Measurements from ENCODE around the gene RAB40B. TPM values are rescaled to one million over a fixed set of nuclear protein-coding genes. Genes with fewer than 3 reads are reported as not detected.
"Not testable (repeated sequence)": the region's sequence is repeated elsewhere in the genome, so short reads cannot be mapped to it uniquely, and the experiment has no call there.

Gene RAB40B, protein sequence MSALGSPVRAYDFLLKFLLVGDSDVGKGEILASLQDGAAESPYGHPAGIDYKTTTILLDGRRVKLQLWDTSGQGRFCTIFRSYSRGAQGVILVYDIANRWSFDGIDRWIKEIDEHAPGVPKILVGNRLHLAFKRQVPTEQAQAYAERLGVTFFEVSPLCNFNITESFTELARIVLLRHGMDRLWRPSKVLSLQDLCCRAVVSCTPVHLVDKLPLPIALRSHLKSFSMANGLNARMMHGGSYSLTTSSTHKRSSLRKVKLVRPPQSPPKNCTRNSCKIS
- total RNA-seq (10 to 100 TPM; 11.8 to 16.4 TPM), polyA plus RNA-seq (ENCODE audit: insufficient read length in 2 of 2) (10 to 100 TPM; 27.2 to 32.3 TPM)
- long read RNA-seq, donor 1, transcript RAB40B-206 (6 exons, 3,859 nt): major isoform, 11 of 193 reads
- long read RNA-seq, donor 1, transcript RAB40B-211 (1 exons, 2,522 nt): minor isoform, 8 of 193 reads
- long read RNA-seq, donor 1, partial matches to known transcripts: 133 of 193 reads
- long read RNA-seq, donor 1, other reads (novel, unspliced or antisense): 37 of 193 reads
- long read RNA-seq, donor 2, partial matches to known transcripts: 0 of 9 reads
- long read RNA-seq, donor 2, other reads (novel, unspliced or antisense): 0 of 9 reads
- long read RNA-seq, donor 3, transcript RAB40B-206 (6 exons, 3,859 nt): major isoform, 7 of 11 reads
- long read RNA-seq, donor 3, partial matches to known transcripts: 0 of 11 reads
- long read RNA-seq, donor 3, other reads (novel, unspliced or antisense): 0 of 11 reads
- long read RNA-seq, donor 4, transcript RAB40B-211 (1 exons, 2,522 nt): major isoform, 12 of 25 reads
- long read RNA-seq, donor 4, transcript RAB40B-206 (6 exons, 3,859 nt): minor isoform, 11 of 25 reads
- long read RNA-seq, donor 4, partial matches to known transcripts: 0 of 25 reads
- long read RNA-seq, donor 4, other reads (novel, unspliced or antisense): 0 of 25 reads

- H3K4me1 ChIP-seq (ENCODE audit: control insufficient read depth, insufficient read depth, low read length): peaks cover 20% of the 10 kb centered on the region
- peak within 1 kb of the TSS; percentile 56 for H3K4me3 ChIP-seq (ENCODE audit: low read depth, low read length)
- peaks cover 22% of the 10 kb centered on the region for H3K36me3 ChIP-seq (ENCODE audit: control insufficient read depth, insufficient read depth, low read length)
- DNase-seq (ENCODE audit: low read depth in 4 of 6, low spot score in 6 of 6): peak; percentile 88 to 100 (median 96)
- under 1% methylated on average over 93 of the region's 112 CpGs for WGBS (ENCODE audit: insufficient coverage)
- H3K9me3 ChIP-seq (ENCODE audit: control insufficient read depth, insufficient read depth, low read length): peaks cover 1% of the 10 kb centered on the region
- H3K27ac ChIP-seq (ENCODE audit: low read depth, low read length): no peak within 1 kb of the TSS
- no peaks in the 10 kb centered on the region for H3K27me3 ChIP-seq (ENCODE audit: control insufficient read depth, insufficient read depth, low read length)
Measured at GRCh38 chr17:82698065-82698973, at the start of gene RAB40B. TSS of gene RAB40B (minus strand) at chr17:82698698. CDS start at chr17:82698596, 102 bp downstream.

- H3K4me3 ChIP-seq (ENCODE audit: low read depth, low read length): no peak overlapping the region
- H3K9me3 ChIP-seq (ENCODE audit: control insufficient read depth, insufficient read depth, low read length): peaks cover 6% of the 10 kb centered on the region
- DNase-seq (ENCODE audit: low read depth in 4 of 6, low spot score in 6 of 6): no peak
- no peaks in the 10 kb centered on the region for H3K4me1 ChIP-seq (ENCODE audit: control insufficient read depth, insufficient read depth, low read length)
- 65% methylated on average over 3 of the region's 8 CpGs for WGBS (ENCODE audit: insufficient coverage)
- H3K27me3 ChIP-seq (ENCODE audit: control insufficient read depth, insufficient read depth, low read length): no peaks in the 10 kb centered on the region
- peaks cover 49% of the 10 kb centered on the region for H3K36me3 ChIP-seq (ENCODE audit: control insufficient read depth, insufficient read depth, low read length)
- H3K27ac ChIP-seq (ENCODE audit: low read depth, low read length): no peak overlapping the region
Measured at GRCh38 chr17:82745524-82745923, 47.0 kb upstream of the RAB40B start.

GRCh38 chr17:82744736-82745135 lies 46.2 kb upstream of the RAB40B start:
- H3K36me3 ChIP-seq (ENCODE audit: control insufficient read depth, insufficient read depth, low read length): peaks cover 52% of the 10 kb centered on the region
- WGBS (ENCODE audit: insufficient coverage): no CpG with 5 or more reads among the region's 7 CpGs

GRCh38 chr17:82743344-82744219 lies 45.1 kb upstream of the RAB40B start:
- Histone ChIP-seq H3K27me3 (ENCODE audit: control insufficient read depth, insufficient read depth, low read length) (no peaks in the 10 kb centered on the region), H3K36me3 (ENCODE audit: control insufficient read depth, insufficient read depth, low read length) (peaks cover 50% of the 10 kb centered on the region), H3K4me3 (ENCODE audit: low read depth, low read length) (no peak overlapping the region), H3K4me1 (ENCODE audit: control insufficient read depth, insufficient read depth, low read length) (peaks cover 1% of the 10 kb centered on the region), H3K9me3 (ENCODE audit: control insufficient read depth, insufficient read depth, low read length) (peaks cover 11% of the 10 kb centered on the region), H3K27ac (ENCODE audit: low read depth, low read length) (no peak overlapping the region)
- WGBS (ENCODE audit: insufficient coverage): 94% methylated on average over 16 of the region's 16 CpGs
- no peak for DNase-seq (ENCODE audit: low read depth in 4 of 6, low spot score in 6 of 6)

More at GRCh38 chr17:82744736-82745135, 46.2 kb upstream of the RAB40B start:
- H3K9me3 ChIP-seq (ENCODE audit: control insufficient read depth, insufficient read depth, low read length): peaks cover 11% of the 10 kb centered on the region
- not testable (repeated sequence) for H3K4me1 ChIP-seq (ENCODE audit: control insufficient read depth, insufficient read depth, low read length); H3K27ac ChIP-seq (ENCODE audit: low read depth, low read length); H3K4me3 ChIP-seq (ENCODE audit: low read depth, low read length); DNase-seq (ENCODE audit: low read depth in 4 of 6, low spot score in 6 of 6); H3K27me3 ChIP-seq (ENCODE audit: control insufficient read depth, insufficient read depth, low read length)

DNA sequence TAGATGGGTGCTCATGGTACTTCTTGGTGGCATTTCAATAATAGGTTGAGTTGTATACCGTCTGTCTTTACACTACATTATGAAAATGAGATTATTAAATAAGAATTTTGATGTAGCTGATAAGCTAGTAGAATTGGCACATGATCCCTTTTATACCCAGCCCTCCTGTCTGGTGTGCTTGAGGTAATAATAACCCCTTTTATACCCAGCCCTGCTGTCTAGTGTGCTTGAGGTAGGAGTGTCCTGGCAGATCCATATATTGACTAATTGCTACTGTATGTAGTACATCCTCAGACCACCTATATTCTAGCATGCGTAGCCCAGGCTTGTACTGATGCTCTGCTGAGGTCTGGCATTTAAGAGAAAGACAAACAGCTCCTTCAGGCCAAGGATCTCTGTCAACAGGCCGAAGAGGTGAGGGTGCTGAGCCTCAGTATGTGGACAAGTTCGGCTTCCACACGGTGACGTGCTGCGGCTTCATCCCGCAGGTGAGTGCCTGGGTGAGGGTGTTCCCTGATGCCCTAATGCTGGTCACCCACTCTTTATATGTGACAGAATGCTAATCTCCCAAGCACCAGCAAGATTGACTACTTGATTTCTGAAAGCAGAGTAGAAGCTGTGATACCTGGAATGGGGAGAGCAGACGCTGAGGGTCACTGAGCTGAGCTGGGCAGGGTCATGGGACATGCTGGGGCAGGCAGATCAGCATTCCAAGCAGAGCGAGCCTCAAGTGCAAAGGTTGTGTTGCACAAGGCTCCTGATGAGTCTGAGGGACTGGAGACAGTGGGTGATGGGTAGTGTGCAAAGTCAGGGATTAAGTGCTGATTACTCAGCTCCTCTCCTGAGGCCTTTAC lies 42.6 kb upstream of the RAB40B start:
- Histone ChIP-seq H3K27ac (ENCODE audit: low read depth, low read length) (no peak overlapping the region), H3K4me1 (ENCODE audit: control insufficient read depth, insufficient read depth, low read length) (peaks cover 22% of the 10 kb centered on the region), H3K4me3 (ENCODE audit: low read depth, low read length) (no peak overlapping the region), H3K9me3 (ENCODE audit: control insufficient read depth, insufficient read depth, low read length) (peaks cover 11% of the 10 kb centered on the region), H3K36me3 (ENCODE audit: control insufficient read depth, insufficient read depth, low read length) (peaks cover 72% of the 10 kb centered on the region), H3K27me3 (ENCODE audit: control insufficient read depth, insufficient read depth, low read length) (no peaks in the 10 kb centered on the region)
- DNase-seq (ENCODE audit: low read depth in 4 of 6, low spot score in 6 of 6): no peak
- 98% methylated on average over 8 of the region's 10 CpGs for WGBS (ENCODE audit: insufficient coverage)

DNA sequence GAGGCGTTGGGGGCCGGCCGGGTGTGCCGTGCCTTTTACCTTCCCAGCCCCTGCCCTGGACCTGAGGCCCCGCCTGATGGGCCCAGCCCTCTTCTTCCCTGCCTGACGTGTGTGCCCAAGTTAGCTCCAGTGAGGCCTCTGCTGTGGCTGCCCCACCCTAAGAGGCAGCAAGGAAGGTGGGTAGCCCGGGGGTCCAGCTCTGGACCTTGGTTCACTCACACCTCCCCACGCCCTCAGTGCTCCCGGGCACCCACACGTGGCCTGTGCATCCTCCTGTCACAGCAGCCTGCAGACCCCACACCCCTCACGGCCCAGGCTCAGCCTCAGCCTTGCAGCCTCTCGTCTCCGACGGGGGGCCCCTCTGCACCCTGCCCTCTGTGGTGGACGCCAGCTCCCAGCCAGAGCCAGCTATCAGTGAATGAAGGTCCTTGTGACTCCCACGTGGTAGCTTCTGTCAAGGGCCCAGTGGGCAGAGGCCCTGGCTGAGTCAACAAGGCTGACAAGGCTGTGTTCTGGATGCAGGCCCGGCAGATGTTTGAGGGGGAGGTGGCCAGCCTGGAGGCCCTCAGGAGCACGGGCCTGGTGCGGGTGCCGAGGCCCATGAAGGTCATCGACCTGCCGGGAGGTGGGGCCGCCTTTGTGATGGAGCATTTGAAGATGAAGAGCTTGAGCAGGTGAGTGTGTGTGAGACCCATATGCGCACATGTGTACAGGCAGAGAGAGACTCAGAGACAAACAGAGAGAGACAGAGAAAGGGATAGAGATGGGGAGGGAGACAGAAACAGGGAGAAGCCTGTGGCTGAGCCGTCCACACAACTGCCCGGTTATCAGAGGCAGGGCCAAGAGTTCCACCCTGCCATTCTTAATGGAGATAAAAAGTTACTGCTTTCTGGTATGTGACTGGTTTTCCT lies 39.7 kb upstream of the RAB40B start:
- H3K27me3 ChIP-seq (ENCODE audit: control insufficient read depth, insufficient read depth, low read length): no peaks in the 10 kb centered on the region
- H3K36me3 ChIP-seq (ENCODE audit: control insufficient read depth, insufficient read depth, low read length): peaks cover 70% of the 10 kb centered on the region
- DNase-seq (ENCODE audit: low read depth in 4 of 6, low spot score in 6 of 6): peak in 1 of 6 donors; percentile 43
- H3K4me3 ChIP-seq (ENCODE audit: low read depth, low read length): no peak overlapping the region
- peak overlapping the region; percentile 10 for H3K27ac ChIP-seq (ENCODE audit: low read depth, low read length)
- 80% methylated on average over 24 of the region's 26 CpGs for WGBS (ENCODE audit: insufficient coverage)
- H3K9me3 ChIP-seq (ENCODE audit: control insufficient read depth, insufficient read depth, low read length): peaks cover 11% of the 10 kb centered on the region
- peaks cover 35% of the 10 kb centered on the region for H3K4me1 ChIP-seq (ENCODE audit: control insufficient read depth, insufficient read depth, low read length)

- Histone ChIP-seq H3K27ac (ENCODE audit: low read depth, low read length) (no peak overlapping the region), H3K4me3 (ENCODE audit: low read depth, low read length) (no peak overlapping the region), H3K4me1 (ENCODE audit: control insufficient read depth, insufficient read depth, low read length) (peaks cover 35% of the 10 kb centered on the region), H3K36me3 (ENCODE audit: control insufficient read depth, insufficient read depth, low read length) (peaks cover 71% of the 10 kb centered on the region), H3K27me3 (ENCODE audit: control insufficient read depth, insufficient read depth, low read length) (no peaks in the 10 kb centered on the region), H3K9me3 (ENCODE audit: control insufficient read depth, insufficient read depth, low read length) (peaks cover 11% of the 10 kb centered on the region)
- WGBS (ENCODE audit: insufficient coverage): 87% methylated on average over 15 of the region's 18 CpGs
- no peak for DNase-seq (ENCODE audit: low read depth in 4 of 6, low spot score in 6 of 6)
Measured at GRCh38 chr17:82736511-82737185, 38.1 kb upstream of the RAB40B start.
